K562 (cell line): ENCODE measurements around the gene OR4E2. TPM values are rescaled to one million over a fixed set of nuclear protein-coding genes. Genes with fewer than 3 reads are reported as not detected.

Source experiments
- ATAC-seq: fragments of 200-7000 bp; cut with Tn5 transposase; 3 replicates; pipeline ENCODE4 v1.9.1; 2020; ENCODE audit warnings: moderate library complexity
- BruUV-seq: library from RNA; stranded (reverse); fragments of 400-500 nt; replicated peaks from 2 replicates; lab custom pipeline; 2021; lab: Mats Ljungman, UMichigan
- CTCF ChIA-PET: fragments of 300-600 bp; formaldehyde crosslinking; extraction: SDS; loops from one replicate; lab custom pipeline; 2021; ENCODE audit warnings: low intra/inter-chr PET ratio; lab: Yijun Ruan, JAX
- POLR2A ChIA-PET: fragments of 300-600, 350-650 bp; sonication (Branson Sonifier 250); formaldehyde crosslinking; extraction: SDS; loops from one replicate; lab custom pipeline; 2021; ENCODE audit warnings: antibody characterized with exemption, inconsistent platforms; lab: Yijun Ruan, JAX
- DNase-seq, 4 experiments: peaks; one replicate each; pipeline versions ENCODE4 v3.0.0 to v3.0.0-alpha.2; 2011 to 2018; ENCODE audit warnings: low spot score in 3 of 4, mixed read lengths in 3 of 4; ENCODE audit errors: extremely low read depth in 1 of 4
- FAIRE-seq: peaks from 2 replicates; lab custom pipeline; 2011; peaks lifted over from hg19 to GRCh38; lab: Jason Lieb, UNC
- H2AFZ ChIP-seq: 2 replicates; pipeline ENCODE4 v1.6.0; 2011; ENCODE audit warnings: low read depth, low read length, control low read depth, inconsistent platforms
- H3K27ac ChIP-seq: fragments of 200-600 bp; 3 replicates; pipeline ENCODE4 v1.8.0; 2011; ENCODE audit warnings: low read depth, mild to moderate bottlenecking, control low read depth, inconsistent platforms, low read length, moderate library complexity, mixed read lengths; ENCODE audit errors: extremely low read depth
- H3K27me3 ChIP-seq, 2 experiments: fragments of 300-600 bp in 1 of 2; 2 replicates in 1 of 2; 3 replicates in 1 of 2; pipeline versions ENCODE4 v1.6.0 to v1.8.0; 2011; ENCODE audit warnings: inconsistent platforms in 2 of 2, low read length in 2 of 2, mild to moderate bottlenecking in 1 of 2, mixed read lengths in 1 of 2, moderate library complexity in 1 of 2; ENCODE audit not compliant: control insufficient read depth in 2 of 2, insufficient read depth in 2 of 2
- H3K36me3 ChIP-seq: fragments of 300-600 bp; 3 replicates; pipeline ENCODE4 v1.8.0; 2011; ENCODE audit warnings: mild to moderate bottlenecking, low read length, inconsistent platforms; ENCODE audit not compliant: control insufficient read depth, insufficient read depth
- H3K4me1 ChIP-seq, 2 experiments: fragments of 200-600 bp in 1 of 2; replicated peaks in 1 of 2; 2 replicates in 1 of 2; 3 replicates in 1 of 2; pipeline versions ENCODE4 v1.5.1 to v1.8.0; 2011; ENCODE audit warnings: inconsistent platforms in 2 of 2, low read length in 2 of 2, mild to moderate bottlenecking in 1 of 2, mixed read lengths in 1 of 2, moderate library complexity in 1 of 2; ENCODE audit not compliant: control insufficient read depth in 2 of 2, insufficient read depth in 2 of 2
- H3K4me2 ChIP-seq: 2 replicates; pipeline ENCODE4 v1.6.1; 2011; ENCODE audit warnings: low read length, control low read depth, inconsistent platforms, mixed read lengths; ENCODE audit not compliant: insufficient read depth
- H3K4me3 ChIP-seq: fragments of 200-600 bp; sonication (generic), shearing (Covaris generic); 2 replicates; pipeline ENCODE4 v1.5.1; 2016; ENCODE audit warnings: control low read depth, inconsistent platforms
- H3K79me2 ChIP-seq: fragments of 200-600 bp; 3 replicates; pipeline ENCODE4 v1.8.0; 2011; ENCODE audit warnings: low read length, inconsistent platforms; ENCODE audit not compliant: control insufficient read depth, insufficient read depth
- H3K9ac ChIP-seq, 2 experiments: 2 replicates each; pipeline versions ENCODE4 v1.6.0 to v1.6.1; 2011; ENCODE audit warnings: low read depth in 2 of 2, low read length in 2 of 2, control low read depth in 1 of 2, inconsistent platforms in 1 of 2, mild to moderate bottlenecking in 1 of 2, mixed read lengths in 1 of 2; ENCODE audit not compliant: insufficient read depth in 1 of 2
- H3K9me1 ChIP-seq: one replicate; pipeline ENCODE4 v1.6.0; 2011; ENCODE audit warnings: inconsistent platforms, mild to moderate bottlenecking, low read length, moderate library complexity; ENCODE audit not compliant: control insufficient read depth, insufficient read depth
- H3K9me3 ChIP-seq: replicated peaks from 2 replicates; pipeline ENCODE4 v1.5.1; 2011; ENCODE audit warnings: low read depth, low read length, inconsistent platforms; ENCODE audit not compliant: control insufficient read depth, insufficient read depth
- H4K20me1 ChIP-seq: replicated peaks from 2 replicates; pipeline ENCODE4 v1.6.1; 2011; ENCODE audit warnings: low read length, inconsistent platforms, mixed read lengths; ENCODE audit not compliant: control insufficient read depth, insufficient read depth
- CBX1 ChIP-seq: sonication (generic); IDR thresholded peaks from 2 replicates; pipeline ENCODE4 v1.6.1; 2016; ENCODE audit warnings: antibody characterized with exemption, low read depth, mild to moderate bottlenecking
- EGR1 ChIP-seq: fragments of 450-650 bp; conservative IDR thresholded peaks from 2 replicates; pipeline ENCODE4 v1.6.1; 2017; ENCODE audit warnings: mild to moderate bottlenecking
- ESRRA ChIP-seq: fragments of 450-650 bp; IDR thresholded peaks from 2 replicates; pipeline ENCODE4 v1.6.1; 2014; ENCODE audit warnings: low read depth, mild to moderate bottlenecking, moderate library complexity, borderline replicate concordance
- FOXJ3 ChIP-seq: sonication (generic); formaldehyde crosslinking; IDR thresholded peaks from 2 replicates; pipeline ENCODE4 v1.4.0; 2020; ENCODE audit warnings: mild to moderate bottlenecking, missing genetic modification reagents
- HOXB6 ChIP-seq: fragments of 250-450 bp; sonication (Bioruptor Pico); IDR thresholded peaks from 2 replicates; pipeline ENCODE4 v1.5.1; 2022; ENCODE audit warnings: mild to moderate bottlenecking, borderline replicate concordance
- IRF2 ChIP-seq: sonication (generic); formaldehyde crosslinking; IDR thresholded peaks from 2 replicates; pipeline ENCODE4 v1.8.1; 2022; ENCODE audit warnings: mild to moderate bottlenecking, missing genetic modification reagents
- NR3C1 ChIP-seq: sonication (generic); formaldehyde crosslinking; IDR thresholded peaks from 2 replicates; pipeline ENCODE4 v1.8.1; 2022; ENCODE audit warnings: missing genetic modification reagents
- SREBF2 ChIP-seq: sonication (generic); formaldehyde crosslinking; IDR thresholded peaks from 2 replicates; pipeline ENCODE4 v1.4.0; 2020; ENCODE audit warnings: mild to moderate bottlenecking, missing genetic modification reagents
- TBP ChIP-seq: optimal IDR thresholded peaks from 2 replicates; pipeline ENCODE3; 2011; ENCODE audit warnings: low read depth, low read length, improper control_type of control experiment
- ZFX ChIP-seq: sonication (generic); formaldehyde crosslinking; IDR thresholded peaks from 2 replicates; pipeline ENCODE4 v1.8.0; 2022; ENCODE audit warnings: mild to moderate bottlenecking, missing genetic modification reagents, moderate library complexity
- ZZZ3 ChIP-seq: fragments of 450-650 bp; IDR thresholded peaks from 2 replicates; pipeline ENCODE4 v1.6.1; 2016; ENCODE audit warnings: antibody characterized with exemption, mild to moderate bottlenecking, moderate library complexity
- in situ Hi-C: fragments of 300-500 bp; cut with MboI; formaldehyde crosslinking; loops from 4 replicates; pipeline ENCODE4 v1.15.0; 2018; ENCODE audit warnings: inconsistent platforms, mixed read lengths
- intact Hi-C: fragments of 100-400 bp; cut with micrococcal nuclease; formaldehyde crosslinking; loops from 2 replicates; pipeline ENCODE4 v1.14.2; 2022
- polyA plus RNA-seq, 8 experiments: library from polyadenylated mRNA; depleted of rRNA in 4 of 8; stranded (reverse) in 5 of 8; unstranded in 3 of 8; fragments of >200 nt; fragmentation: Nextera tagmentation in 2 of 8; fragmentation: Illumina TruSeq in 1 of 8; extraction: Ambion mirVana in 2 of 8; extraction: Trizol in 1 of 8; gene quantifications; 2 replicates each; pipeline versions ENCODE4 v1.2.1 to v1.2.3, GENCODE V29; 2011 to 2014; ENCODE audit warnings: inconsistent platforms in 1 of 8, missing spikeins in 1 of 8
- total RNA-seq, 7 experiments: library from RNA; depleted of rRNA in 6 of 7; stranded (reverse); fragments of >200 nt in 6 of 7; fragmentation: Illumina TruSeq in 2 of 7; extraction: Trizol in 2 of 7; gene quantifications; 2 replicates each; pipeline versions ENCODE4 v1.2.1 to v1.2.3, GENCODE V29; 2011 to 2021; ENCODE audit warnings: low replicate concordance in 1 of 7
- TF ChIP-seq, protein P1 (sequence below), 2 experiments: fragments of 450-650 bp; formaldehyde crosslinking in 1 of 2; IDR thresholded peaks; 2 replicates each; pipeline versions ENCODE4 v1.4.0 to v1.6.1; 2014 to 2020; ENCODE audit warnings: mild to moderate bottlenecking in 2 of 2, borderline replicate concordance in 1 of 2, low read depth in 1 of 2

Gene OR4E2
- total and polyA plus RNA-seq, 9 of the 15 experiments (the other 6 are each of a cell fraction or from before 2014, with no cell fraction given), result not detected

DNA sequence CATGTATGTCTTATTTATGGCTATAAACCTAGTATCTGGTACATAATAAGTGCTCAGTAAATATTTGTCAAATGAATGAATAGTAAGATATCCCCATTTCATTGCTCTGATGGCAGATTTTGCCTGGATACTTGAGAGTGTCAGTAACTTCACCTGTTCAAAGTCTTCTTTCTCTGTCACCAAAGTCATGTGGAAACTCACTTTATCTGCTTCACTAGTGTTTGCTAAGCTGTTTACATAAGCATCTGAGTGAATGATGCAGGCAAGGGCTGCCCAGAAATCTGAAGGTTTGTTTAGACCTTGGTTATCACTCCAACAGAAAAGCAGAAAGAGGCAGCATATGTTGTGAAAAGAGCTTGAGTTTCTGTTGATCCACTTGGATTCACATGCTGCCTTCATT is 15.6 kb downstream of the OR4E2 start:
- Histone ChIP-seq H3K27me3 (peaks cover 0 to 10% of the 10 kb centered on the region in 2 experiments; a peak in 2 of 5 replicates), H3K36me3 (no peaks in the 10 kb centered on the region), H3K9ac (no peak overlapping the region), H3K79me2 (no peaks in the 10 kb centered on the region), H2AFZ (no peak overlapping the region), H3K4me1 (no peaks in the 10 kb centered on the region), H3K9me3 (no peaks in the 10 kb centered on the region), H3K27ac (no peak overlapping the region), H3K9me1 (no peaks in the 10 kb centered on the region), H3K4me3 (no peak overlapping the region), H4K20me1 (no peaks in the 10 kb centered on the region), H3K4me2 (no peak overlapping the region)
- DNase-seq (no peak), FAIRE-seq (no peak), ATAC-seq (no peak)
- TF ChIP-seq EGR1 (no peak), TBP (no peak), NR3C1 (CRISPR knock-in tag) (no peak), IRF2 (CRISPR knock-in tag) (no peak), FOXJ3 (CRISPR knock-in tag) (no peak), SREBF2 (no peak), ZFX (CRISPR knock-in tag) (no peak), CBX1 (no peak), ESRRA (no peak), ZZZ3 (no peak), HOXB6 (no peak)
- TF ChIP-seq, protein P1, sequence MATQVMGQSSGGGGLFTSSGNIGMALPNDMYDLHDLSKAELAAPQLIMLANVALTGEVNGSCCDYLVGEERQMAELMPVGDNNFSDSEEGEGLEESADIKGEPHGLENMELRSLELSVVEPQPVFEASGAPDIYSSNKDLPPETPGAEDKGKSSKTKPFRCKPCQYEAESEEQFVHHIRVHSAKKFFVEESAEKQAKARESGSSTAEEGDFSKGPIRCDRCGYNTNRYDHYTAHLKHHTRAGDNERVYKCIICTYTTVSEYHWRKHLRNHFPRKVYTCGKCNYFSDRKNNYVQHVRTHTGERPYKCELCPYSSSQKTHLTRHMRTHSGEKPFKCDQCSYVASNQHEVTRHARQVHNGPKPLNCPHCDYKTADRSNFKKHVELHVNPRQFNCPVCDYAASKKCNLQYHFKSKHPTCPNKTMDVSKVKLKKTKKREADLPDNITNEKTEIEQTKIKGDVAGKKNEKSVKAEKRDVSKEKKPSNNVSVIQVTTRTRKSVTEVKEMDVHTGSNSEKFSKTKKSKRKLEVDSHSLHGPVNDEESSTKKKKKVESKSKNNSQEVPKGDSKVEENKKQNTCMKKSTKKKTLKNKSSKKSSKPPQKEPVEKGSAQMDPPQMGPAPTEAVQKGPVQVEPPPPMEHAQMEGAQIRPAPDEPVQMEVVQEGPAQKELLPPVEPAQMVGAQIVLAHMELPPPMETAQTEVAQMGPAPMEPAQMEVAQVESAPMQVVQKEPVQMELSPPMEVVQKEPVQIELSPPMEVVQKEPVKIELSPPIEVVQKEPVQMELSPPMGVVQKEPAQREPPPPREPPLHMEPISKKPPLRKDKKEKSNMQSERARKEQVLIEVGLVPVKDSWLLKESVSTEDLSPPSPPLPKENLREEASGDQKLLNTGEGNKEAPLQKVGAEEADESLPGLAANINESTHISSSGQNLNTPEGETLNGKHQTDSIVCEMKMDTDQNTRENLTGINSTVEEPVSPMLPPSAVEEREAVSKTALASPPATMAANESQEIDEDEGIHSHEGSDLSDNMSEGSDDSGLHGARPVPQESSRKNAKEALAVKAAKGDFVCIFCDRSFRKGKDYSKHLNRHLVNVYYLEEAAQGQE (IDR thresholded peaks at IDR 0.05; ENCODE audit: borderline replicate concordance), result no peak
- TF ChIP-seq, protein P1 (CRISPR knock-in tag; IDR thresholded peaks at IDR 0.05; ENCODE audit: low read depth), result no peak
- POLR2A ChIA-PET, result no interaction called here
- no TSS peak for BruUV-seq
- intact Hi-C loops, result no loop called here
- CTCF ChIA-PET, result interaction anchor here (0.6 kb wide), 1 partner anchor 23 kb away, joined by 4 read pairs; no protein-coding TSS in a partner anchor
- in situ Hi-C loops, result no loop called here
